ENCODE results near the gene TBL1X. TPM values are rescaled to one million over a fixed set of nuclear protein-coding genes. Genes with fewer than 3 reads are reported as not detected.

Gene TBL1X
- total and polyA plus RNA-seq, 2 of the 13 experiments (the other 11 are each of a cell fraction or from before 2014, with no cell fraction given) = 17.6 to 19.9 TPM

- 100% methylated on average over 6 of the region's 8 CpGs for whole genome bisulfite sequencing (ENCODE audit: low lambda C conversion rate)
Measured at GRCh38 chrX:9604908-9605306, 140.0 kb downstream of the TBL1X start.

GRCh38 chrX:9605484-9605883, 140.6 kb downstream of the TBL1X start:
- ChIA-PET POLR2A (no interaction called here), CTCF (ENCODE audit: low intra/inter-chr PET ratio, low total read pairs) (no interaction called here)
- no TSS peak for BruUV-seq (replicated peaks)
- H4K20me1 ChIP-seq (ENCODE audit: insufficient read depth, low read length) = peaks cover 8% of the 10 kb centered on the region; the same call in 1 of the 2 replicates
- in situ Hi-C loops (cut with HindIII; ENCODE audit: extremely low pct_ligation_motif_present, low pct_unique_long_range_greater_than_20kb) (no loop called here), intact Hi-C loops (cut with micrococcal nuclease; ENCODE audit: unreplicated experiment) (no loop called here)
- H3K9ac ChIP-seq (ENCODE audit: insufficient read depth, low read depth, low read length) = no peak overlapping the region
- H3K36me3 ChIP-seq (replicated peaks in 1 of 2; ENCODE audit: control insufficient read depth in 1 of 2, insufficient read depth in 2 of 2, low read length in 2 of 2) = peaks cover 1 to 4% of the 10 kb centered on the region in 2 experiments; a peak in 2 of 5 replicates
- ATAC-seq (no peak), FAIRE-seq (no peak), DNase-seq (ENCODE audit: low spot score) (no peak)
- H3K79me2 ChIP-seq (ENCODE audit: insufficient read depth, low read length) = peaks cover 12% of the 10 kb centered on the region
- H3K4me2 ChIP-seq (ENCODE audit: low read depth, low read length) = no peak overlapping the region
- no peak overlapping the region for H3K4me3 ChIP-seq (replicated peaks in 1 of 3; ENCODE audit: insufficient read depth in 1 of 3, low read depth in 2 of 3, low read length in 3 of 3)
- no peaks in the 10 kb centered on the region for H3K9me3 ChIP-seq (ENCODE audit: low read length)
- H3K27ac ChIP-seq (ENCODE audit: extremely low read length, insufficient read depth, low read length) = no peak overlapping the region
- H3K4me1 ChIP-seq (ENCODE audit: insufficient read depth, low read length) = peaks cover 31% of the 10 kb centered on the region
- no peak overlapping the region for H2AFZ ChIP-seq (ENCODE audit: low read length)
- no peaks in the 10 kb centered on the region for H3K27me3 ChIP-seq (ENCODE audit: control insufficient read depth in 1 of 2, insufficient read depth in 2 of 2, low read length in 2 of 2)
- TF ChIP-seq ZNF839 (CRISPR knock-in tag; IDR thresholded peaks at IDR 0.05; ENCODE audit: borderline replicate concordance) (no peak), DR1 (CRISPR knock-in tag; IDR thresholded peaks at IDR 0.05) (no peak), ZSCAN9 (CRISPR knock-in tag; IDR thresholded peaks at IDR 0.05; ENCODE audit: borderline replicate concordance) (no peak), ZNF670 (CRISPR knock-in tag; IDR thresholded peaks at IDR 0.05; ENCODE audit: borderline replicate concordance) (no peak), GPBP1L1 (CRISPR knock-in tag; IDR thresholded peaks at IDR 0.05) (no peak), HNRNPUL1 (IDR thresholded peaks at IDR 0.05; ENCODE audit: low read depth, low read length) (no peak), RFX3 (CRISPR knock-in tag; IDR thresholded peaks at IDR 0.05) (no peak), ZNF564 (CRISPR knock-in tag; IDR thresholded peaks at IDR 0.05) (no peak), HMGXB4 (CRISPR knock-in tag; IDR thresholded peaks at IDR 0.05; ENCODE audit: borderline replicate concordance in 1 of 2, low read depth in 1 of 2) (no peak), ZNF616 (CRISPR knock-in tag; IDR thresholded peaks at IDR 0.05; ENCODE audit: low read depth) (no peak)

More at GRCh38 chrX:9604908-9605306, 140.0 kb downstream of the TBL1X start:
- ChIA-PET CTCF (ENCODE audit: low intra/inter-chr PET ratio, low total read pairs) (no interaction called here), POLR2A (no interaction called here)
- intact Hi-C loops (cut with micrococcal nuclease; ENCODE audit: unreplicated experiment) (no loop called here), in situ Hi-C loops (cut with HindIII; ENCODE audit: extremely low pct_ligation_motif_present, low pct_unique_long_range_greater_than_20kb) (no loop called here)
- H3K4me3 ChIP-seq (replicated peaks in 1 of 3; ENCODE audit: insufficient read depth in 1 of 3, low read depth in 2 of 3, low read length in 3 of 3) = no peak overlapping the region
- no peak for DNase-seq (ENCODE audit: low spot score)
- no peaks in the 10 kb centered on the region for H3K27me3 ChIP-seq (ENCODE audit: control insufficient read depth in 1 of 2, insufficient read depth in 2 of 2, low read length in 2 of 2)
- TF ChIP-seq ZBTB33 (CRISPR knock-in tag; IDR thresholded peaks at IDR 0.05) (peak; percentile 93), HNRNPK (IDR thresholded peaks at IDR 0.05; ENCODE audit: low read depth, low read length, poor library complexity, severe bottlenecking) (no peak), ATF1 (CRISPR knock-in tag; IDR thresholded peaks at IDR 0.05) (no peak)
- H3K4me1 ChIP-seq (ENCODE audit: insufficient read depth, low read length) = peaks cover 25% of the 10 kb centered on the region
- H3K36me3 ChIP-seq (replicated peaks in 1 of 2; ENCODE audit: control insufficient read depth in 1 of 2, insufficient read depth in 2 of 2, low read length in 2 of 2) = peaks cover 1 to 4% of the 10 kb centered on the region in 2 experiments; a peak in 2 of 5 replicates
- no peak for ATAC-seq
- BruUV-seq (replicated peaks) = no TSS peak
- FAIRE-seq = no peak
- no peak overlapping the region for H2AFZ ChIP-seq (ENCODE audit: low read length)
- H3K79me2 ChIP-seq (ENCODE audit: insufficient read depth, low read length) = peaks cover 12% of the 10 kb centered on the region
- H3K4me2 ChIP-seq (ENCODE audit: low read depth, low read length) = no peak overlapping the region
- no peak overlapping the region for H3K9ac ChIP-seq (ENCODE audit: insufficient read depth, low read depth, low read length)
- 0 out of 2 replicates have a peak, but pooled peaks cover 2% of the 10 kb centered on the region for H4K20me1 ChIP-seq (ENCODE audit: insufficient read depth, low read length)
- H3K27ac ChIP-seq (ENCODE audit: extremely low read length, insufficient read depth, low read length) = no peak overlapping the region
- H3K9me3 ChIP-seq (ENCODE audit: low read length) = no peaks in the 10 kb centered on the region
